NCI-H2196 (cell line): ENCODE results near the gene NRG2.
A peak's percentile ranks its signal among the peaks of the same experiment; 100 is the strongest.

Experiments
- DNase-seq: peaks from one replicate; lab custom pipeline; 2025; ENCODE audit not compliant: unreplicated experiment; lab: John Stamatoyannopoulos, UW

NRG2 gene

DNA sequence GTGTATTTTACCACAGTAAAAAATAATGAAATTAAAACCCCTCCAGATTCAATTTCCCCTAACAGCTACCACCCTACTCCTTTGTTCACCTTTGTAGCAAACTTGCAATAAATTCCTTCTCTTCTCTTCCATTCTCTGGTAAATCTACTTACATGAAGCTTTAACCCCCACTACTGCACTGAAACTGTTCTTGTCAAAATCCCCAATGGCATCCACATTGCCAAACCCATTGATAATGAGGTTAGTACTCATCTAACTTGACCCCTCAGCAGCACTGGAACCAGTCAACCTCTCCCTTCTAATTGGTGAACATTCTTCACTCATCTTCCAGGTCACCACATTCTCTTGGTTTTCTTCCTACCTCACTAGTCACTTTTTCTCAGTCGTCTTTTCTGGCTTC lies 29.6 kb downstream of the NRG2 start:
- DNase-seq = no peak

DNA sequence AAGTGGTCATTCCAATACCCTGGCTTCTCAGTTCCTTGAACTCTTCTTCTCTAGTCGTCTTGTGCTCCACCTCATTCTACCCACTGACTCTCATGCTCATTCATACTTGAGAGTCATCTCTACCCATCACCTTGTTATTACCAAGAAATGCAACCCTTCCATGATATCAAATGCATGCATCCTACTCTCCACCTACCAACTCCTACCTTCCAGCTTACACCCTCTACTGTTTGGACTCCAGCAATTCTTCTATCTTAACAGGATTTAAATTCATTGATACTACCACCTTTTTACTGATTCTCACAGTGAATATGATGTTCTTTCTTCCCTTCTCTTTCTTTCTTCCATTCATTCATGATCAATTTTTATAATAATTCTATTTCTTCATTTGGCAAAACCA lies 30.7 kb downstream of the NRG2 start:
- no peak for DNase-seq

DNA sequence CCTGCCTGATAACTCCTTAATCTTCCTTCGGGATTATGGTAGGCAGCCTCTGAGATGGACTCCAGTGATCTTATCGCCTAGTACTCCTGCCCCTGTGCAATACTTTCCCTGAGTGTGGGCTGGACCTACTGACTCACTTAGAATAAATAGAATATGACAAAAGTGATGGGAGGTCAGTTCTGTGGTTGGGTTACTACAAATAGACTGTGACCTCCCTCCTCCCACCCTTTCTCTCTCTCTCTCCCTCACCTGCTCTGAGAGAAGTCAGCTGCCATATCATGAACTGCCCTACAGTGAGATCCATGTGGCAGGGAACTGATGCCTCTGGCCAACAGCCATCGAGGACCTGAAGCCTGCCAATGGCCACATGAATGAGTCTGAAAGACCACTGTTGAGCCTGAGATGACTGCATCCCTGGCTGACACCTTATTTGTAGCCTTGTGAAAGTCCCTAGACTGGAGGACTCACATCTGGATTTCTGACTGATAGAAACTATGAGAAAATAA lies 31.7 kb downstream of the NRG2 start:
- peak; percentile 46 for DNase-seq

DNA sequence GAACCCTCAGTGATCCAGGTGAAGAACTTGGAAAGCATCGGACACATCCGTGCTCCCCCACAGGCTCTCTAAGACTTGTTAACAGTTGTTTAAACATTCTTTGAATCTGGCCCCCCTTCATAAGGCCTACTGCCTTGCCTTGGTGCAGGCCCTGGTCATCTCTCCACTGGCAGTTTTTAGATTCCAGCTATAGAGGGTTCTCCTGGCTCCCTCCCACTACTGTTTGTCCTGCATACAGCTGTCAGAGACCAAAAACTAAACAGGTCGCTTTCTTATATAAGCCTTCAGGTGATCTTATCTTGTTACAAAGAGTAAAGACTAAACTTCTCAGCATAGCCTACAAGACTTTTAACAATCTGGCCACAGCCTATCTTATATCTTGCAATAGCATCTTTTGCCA lies 32.3 kb downstream of the NRG2 start:
- DNase-seq = no peak

DNA sequence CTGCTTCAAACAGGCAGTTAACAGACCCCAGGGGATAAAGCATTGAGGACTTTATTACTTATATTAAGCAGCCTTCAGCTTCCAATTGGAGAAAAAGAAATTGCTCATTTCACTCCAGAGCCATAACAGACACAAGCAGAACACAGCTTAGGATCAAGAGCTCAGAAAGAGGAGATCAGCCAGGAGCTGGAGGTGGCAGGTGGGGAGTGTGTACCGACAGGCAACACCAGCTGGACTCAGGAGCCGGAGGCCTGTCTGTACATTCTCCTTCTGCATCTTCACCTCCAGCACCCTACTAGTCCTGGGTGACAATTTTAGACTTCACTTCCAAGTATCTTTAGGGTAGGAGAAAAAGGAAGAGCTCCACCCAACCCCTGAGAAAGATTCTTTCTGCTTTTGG lies 35.8 kb downstream of the NRG2 start:
- no peak for DNase-seq

DNA sequence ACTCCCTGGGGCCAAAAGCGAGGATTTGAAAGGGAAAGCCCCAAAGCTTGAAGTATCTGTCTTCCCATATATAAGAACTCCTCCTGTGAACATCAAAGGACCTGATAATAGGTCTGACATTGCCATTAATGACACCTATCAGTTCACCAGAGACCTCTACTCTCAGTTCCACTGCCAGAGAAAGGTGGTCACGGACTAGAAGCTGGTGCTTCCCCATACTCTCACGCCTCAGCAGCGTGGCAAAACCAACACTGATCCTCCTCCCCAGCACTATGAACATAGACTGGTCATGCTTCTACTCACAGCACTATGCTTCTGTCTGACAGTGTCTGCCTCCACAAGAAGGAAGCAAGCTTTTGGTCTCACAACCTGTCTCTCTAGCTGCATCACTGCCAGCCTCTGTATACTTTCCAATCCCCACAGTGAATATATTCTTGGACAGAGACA lies 37.9 kb downstream of the NRG2 start:
- DNase-seq = no peak

DNA sequence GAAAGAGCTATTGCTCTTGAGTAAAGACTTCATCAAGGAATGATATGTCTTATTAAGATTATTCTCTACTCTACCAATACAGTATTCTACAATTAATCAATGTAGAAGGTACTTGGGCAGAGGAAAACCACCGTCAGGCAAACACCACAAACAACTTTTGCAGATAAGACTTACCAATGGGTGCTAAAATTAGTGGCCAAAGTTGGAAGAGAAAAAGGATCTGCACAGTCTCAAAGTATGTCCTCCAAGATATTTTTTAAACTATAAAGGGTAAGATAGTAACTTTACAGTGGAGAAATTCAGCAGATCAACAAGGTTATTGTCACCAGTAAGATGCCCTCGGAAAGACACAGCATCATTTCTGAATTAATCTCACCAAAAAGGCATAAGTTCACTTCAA lies 38.9 kb downstream of the NRG2 start:
- no peak for DNase-seq

DNA sequence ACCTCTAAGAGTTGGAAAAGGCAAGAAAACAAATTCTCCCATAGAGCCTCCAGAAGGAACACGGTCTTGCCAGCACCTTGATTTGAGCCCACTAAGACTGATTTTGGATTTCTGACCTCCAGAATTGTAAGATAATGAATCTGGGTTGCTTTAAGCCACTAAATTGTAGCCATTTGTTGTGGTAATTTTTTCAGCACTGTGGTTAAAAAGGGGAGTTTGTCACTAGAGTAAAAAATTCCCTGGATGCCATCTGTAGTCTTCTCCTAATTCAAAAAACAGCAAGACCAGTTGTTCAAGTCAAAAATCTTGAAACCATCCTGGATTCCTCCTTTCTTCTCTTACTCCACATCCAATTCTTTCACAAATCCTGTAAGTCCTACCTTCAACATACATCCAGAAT lies 39.6 kb downstream of the NRG2 start:
- DNase-seq = no peak

DNA sequence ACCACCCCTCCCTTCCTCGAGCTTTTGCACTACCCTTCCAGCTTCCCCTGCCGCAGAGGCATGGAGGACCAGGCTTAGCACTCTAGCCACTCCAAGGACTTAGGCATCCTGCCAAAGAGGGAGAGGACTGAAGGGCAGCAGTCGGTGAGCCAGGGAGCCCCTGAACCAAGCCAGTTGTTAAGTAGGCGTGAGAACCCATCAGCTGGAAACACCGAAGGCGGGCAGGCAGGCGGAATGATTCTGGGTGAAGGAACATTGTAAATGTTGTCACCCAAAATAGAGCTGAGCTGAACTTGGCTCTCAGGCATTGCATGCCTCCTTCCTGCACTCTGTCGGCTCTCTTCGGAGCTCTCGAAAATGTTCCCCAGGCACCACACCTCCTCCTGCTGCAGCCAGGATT lies 42.8 kb downstream of the NRG2 start:
- no peak for DNase-seq

DNA sequence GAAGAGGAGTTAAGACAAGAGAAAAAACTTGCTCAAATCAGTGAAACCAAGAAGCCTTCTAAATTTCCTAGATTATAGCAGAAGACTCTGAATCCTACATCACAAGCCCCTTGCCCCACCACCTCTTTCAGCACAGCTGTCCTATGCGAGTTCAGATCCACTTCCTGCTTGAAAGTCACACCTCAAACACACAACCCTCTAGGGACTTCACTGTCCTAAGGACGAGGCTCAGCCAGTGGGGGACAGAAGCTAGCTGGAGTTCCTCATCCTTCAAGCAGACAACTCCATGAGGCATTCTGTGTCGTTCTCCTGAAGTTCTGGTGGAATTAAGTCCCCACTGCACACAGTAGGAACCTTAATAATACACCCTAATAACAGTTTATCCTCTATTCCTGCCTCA lies 44.3 kb downstream of the NRG2 start:
- DNase-seq = no peak

DNA sequence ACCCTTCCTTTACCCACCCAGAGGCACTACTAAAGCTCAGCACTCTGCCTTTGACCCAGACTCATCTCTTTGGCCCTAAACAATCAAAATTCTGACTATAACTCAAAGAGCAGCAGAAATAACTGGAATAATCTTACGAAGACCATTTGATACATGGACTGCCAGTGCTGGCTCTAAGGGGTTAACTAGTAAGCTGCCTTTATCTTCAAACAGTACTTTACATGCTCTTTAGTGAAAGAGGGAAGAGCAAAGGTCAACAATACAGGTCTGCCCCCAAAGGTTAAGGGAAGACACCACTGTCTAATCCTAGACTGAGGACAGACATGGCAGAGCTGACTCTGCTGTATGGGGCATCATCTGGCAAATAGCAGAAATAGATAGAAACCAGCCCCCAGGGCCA lies 45.8 kb downstream of the NRG2 start:
- DNase-seq = no peak

DNA sequence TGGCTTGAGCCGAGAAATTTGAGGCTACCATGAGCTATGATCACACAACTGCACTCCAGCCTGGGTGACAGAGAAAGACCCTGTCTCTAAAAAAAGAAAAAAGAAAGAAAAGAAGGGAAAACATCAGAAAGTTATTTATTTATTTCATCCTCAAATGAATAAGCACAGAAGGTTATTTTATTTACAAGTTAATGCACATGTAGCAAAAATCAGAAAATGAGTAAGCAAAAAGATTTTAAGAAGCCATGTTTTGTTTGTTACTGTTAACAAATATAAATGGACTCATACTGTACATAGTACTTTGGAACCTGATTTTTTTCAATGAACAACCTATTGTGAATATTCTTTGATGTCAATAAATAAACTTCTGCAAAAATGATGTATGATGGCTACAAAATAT lies 47.2 kb downstream of the NRG2 start:
- DNase-seq = no peak

DNA sequence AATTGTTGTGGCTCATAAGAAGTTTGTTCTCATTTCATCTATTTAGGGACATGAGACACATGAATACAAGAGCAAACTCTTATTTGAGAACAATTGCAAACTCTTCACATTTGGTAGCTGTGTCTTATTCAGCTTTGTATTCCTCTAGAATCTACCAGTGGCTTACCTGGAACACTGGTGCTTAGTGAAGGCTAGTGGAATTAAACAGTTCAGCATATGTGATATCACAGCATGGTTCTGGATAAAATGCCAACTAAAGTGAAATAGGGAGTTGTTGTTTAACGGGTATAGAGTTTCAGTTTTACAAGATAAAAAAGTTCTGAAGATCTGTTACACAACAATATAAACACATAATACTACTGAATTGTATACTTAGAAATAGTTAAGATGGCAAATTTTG lies 48.9 kb downstream of the NRG2 start:
- DNase-seq = no peak

DNA sequence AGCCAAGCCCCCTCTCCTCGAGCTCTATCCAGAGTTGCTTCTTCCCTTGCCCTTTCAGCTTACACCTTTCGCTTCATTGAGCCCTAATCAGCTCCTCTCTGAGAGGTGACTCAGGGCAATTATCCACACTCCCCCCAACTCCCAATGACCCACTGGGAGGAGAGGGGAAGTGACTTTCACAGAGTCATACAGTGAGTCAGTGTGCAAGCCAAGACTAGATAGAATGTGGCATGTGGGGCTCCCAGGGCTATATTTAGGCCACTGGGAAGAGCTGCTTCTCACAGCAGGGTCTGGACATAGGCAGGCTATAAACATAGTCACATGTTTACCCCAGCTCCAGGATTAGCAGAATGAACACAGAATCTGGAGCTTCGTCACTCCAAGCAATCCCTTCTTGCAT lies 57.4 kb downstream of the NRG2 start:
- no peak for DNase-seq

DNA sequence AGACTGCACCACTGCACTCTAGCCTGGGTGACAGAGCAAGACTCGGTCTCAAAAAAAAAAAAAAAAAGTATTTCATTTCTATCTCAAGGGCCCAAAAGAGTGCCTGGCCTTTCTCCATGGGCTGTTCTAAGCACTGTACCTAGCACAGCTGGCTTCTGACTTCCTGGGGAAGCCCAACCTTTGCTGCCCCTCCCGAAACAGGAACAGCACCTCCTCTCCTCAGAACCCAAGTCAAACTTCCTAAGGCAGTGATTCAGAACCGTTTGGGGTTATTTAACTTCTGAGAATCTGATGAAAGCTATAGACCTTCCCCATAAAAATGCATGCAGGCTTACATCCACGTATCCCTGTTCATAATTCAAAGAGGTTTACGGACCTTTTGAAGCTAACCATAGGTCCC lies 57.8 kb downstream of the NRG2 start:
- no peak for DNase-seq

DNA sequence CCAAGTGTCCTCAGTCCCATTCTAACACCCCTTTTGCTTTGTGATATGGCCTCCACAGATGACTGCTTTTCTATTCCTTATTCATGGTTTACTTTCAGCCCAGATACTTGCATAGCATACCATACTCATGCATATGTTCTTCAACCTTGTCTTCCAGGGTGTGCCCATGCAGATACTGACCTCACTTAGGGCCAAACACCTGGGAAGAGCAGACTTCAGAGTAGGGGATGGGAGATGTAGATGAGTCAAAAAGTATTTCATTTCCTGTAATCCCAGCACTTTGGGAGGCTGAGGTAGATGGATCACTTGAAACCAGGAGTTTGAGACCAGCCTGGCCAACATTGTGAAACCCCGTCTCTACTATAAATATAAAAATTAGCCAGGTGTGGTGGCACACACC lies 58.3 kb downstream of the NRG2 start:
- no peak for DNase-seq

DNA sequence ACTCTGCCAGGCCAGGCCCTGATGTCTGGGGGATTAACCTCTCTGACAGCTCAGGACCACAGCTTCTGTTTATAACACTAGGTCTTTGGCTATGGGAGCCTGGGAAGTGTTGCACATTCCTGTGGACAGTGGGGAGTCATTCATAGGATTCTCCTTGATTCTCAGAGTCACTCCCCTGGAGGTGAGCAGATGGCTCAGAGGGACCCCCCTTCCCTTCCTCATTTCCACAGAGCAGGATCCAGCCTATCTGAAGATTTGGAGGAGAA lies 60.2 kb downstream of the NRG2 start:
- no peak for DNase-seq

DNA sequence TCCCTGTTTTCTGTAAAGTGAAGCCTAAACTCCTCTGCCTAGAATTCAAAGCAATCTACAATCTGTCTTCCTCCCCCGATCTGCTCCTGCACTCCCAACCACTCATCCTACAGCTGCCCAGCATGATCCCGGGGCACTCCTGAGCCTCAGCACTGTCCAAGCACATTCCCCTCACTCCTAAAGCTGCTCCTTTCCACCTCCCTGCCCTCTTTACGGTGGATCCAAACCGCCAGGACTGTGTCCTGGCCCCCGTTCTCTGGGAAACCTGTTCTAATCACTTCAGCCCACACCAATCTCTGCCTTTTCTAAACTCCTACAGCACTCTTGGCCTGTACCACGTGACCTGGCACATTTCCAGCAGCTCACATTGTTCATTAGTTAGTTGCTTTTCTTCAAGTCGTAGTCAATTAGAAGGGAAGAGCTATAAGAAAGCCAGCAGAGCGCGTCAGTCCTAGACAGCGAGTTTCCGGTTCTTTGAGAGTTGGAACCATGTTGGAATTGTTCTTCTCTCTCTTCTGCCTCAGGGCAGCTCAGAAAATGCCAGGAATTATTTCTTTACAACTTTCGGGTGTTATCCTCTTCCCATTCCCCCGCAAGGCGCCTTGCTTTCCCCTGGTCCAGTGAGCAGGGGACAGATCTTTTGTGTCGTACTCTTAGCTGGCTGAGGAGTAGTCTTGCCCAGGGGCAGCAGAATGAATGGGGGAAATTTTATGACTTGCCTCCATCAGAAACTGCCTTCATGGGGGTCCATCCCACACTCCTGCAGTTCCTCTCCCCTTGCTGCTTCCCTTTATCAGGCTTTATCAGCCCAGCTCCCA lies 60.7 kb downstream of the NRG2 start:
- DNase-seq = no peak

DNA sequence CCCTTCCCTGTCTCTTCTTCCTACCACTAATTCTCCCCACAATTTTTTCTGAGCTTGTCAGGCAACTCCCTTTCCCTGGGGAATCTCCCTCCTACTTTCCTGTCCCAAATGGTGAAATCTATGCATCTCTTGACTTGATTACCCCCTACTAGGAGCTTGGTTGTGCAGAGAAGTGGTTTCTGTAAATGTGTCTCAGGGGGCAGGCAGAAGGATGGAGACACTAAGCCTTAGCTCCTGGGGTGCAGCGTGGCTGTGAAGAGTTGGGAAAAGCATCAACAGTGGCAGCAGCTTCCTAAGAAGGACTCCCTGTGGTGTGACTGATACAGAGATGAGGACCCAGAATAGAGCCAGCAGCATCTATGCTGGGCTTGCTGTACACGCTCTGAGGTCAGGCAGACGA lies 62.3 kb downstream of the NRG2 start:
- no peak for DNase-seq

DNA sequence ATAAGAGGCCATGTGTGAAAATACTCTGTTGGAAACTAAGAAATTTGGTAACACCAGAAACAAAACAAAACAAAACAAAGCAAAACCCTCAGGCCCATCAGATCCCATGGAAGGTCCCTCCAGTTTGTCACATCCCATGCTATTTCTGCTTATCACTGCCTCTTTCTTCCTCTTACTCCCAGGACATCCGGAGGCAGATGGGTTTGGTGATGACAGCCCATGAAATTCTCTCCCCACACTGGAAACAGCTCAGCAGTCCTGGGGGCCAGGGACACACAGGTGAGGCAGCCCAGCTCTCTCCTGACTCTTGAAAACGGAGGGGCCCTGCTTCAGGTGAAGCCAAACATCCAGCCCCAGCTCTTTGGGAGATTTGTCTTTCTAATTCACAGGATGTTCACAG lies 63.2 kb downstream of the NRG2 start:
- DNase-seq = no peak

DNA sequence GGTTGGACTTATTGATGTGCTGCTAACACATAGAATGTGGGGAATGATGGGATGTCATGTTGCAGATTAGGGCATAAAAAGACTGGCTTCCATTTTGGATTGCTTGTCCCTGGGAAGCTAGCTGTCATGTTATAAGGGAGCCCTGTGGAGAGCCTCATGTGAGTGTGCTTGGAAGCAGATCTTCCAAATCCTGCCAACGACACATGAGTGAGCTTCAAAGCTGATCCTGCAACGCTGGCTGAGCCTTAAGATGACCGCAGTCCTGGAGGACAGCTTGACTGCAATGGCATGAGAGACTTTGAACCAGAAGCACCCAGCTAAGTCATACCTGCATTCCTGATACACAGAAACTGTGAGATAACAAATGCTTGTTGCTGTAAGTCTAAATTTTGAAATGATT lies 63.6 kb downstream of the NRG2 start:
- DNase-seq = no peak

DNA sequence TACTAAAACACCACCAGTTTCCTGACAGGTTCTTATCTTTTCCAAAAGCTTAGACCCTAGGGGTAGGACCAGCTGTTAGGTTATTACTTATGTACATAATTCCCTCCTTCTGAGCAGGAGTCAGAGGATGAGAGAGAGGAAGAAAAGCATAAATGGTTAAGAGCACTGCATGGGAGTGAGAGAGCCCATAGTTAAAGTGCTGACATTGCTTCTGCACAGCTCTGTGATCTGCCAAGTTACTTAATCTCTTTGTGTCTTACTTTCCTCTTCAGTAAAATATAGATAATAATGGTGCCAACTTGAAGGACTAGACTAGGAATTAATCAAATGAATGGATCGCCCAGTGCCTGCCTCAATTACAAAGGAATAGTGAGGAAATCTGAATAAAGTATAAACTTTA lies 66.4 kb downstream of the NRG2 start:
- DNase-seq = no peak

DNA sequence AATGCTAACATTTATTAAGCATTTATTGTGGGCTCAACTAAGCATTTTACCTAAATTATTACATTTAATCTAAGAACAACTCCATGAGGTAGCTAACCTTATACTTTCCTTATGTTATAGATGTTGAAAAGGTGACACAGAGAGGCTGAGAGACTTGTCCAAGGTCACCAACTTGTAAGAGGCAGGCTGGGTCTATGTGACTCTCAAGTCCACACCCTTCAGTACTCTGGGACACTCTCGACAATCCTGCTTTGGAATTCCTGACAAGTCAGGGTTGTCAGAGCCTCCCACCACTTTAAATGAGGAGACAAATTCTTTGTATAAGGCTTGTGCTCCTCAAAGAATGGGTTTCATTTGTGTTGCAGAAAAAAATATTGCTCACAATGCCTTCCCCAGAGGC lies 67.2 kb downstream of the NRG2 start:
- DNase-seq = no peak
